KOPT-K1 (cell line): ENCODE measurements around the gene NSMF.

ENCODE experiments used
- H3K27ac ChIP-seq: fragments of 200-600 bp; sonication (generic); 2 replicates; pipeline ENCODE4 v1.5.1; 2016; ENCODE audit warnings: antibody characterized with exemption, mild to moderate bottlenecking, low read depth, low read length; ENCODE audit not compliant: poor library complexity, severe bottlenecking
- H3K36me3 ChIP-seq: fragments of 200-600 bp; sonication (generic); 2 replicates; pipeline ENCODE4 v1.5.1; 2017; ENCODE audit warnings: antibody characterized with exemption, mild to moderate bottlenecking, low read length, moderate library complexity; ENCODE audit not compliant: insufficient read depth
- H3K9me3 ChIP-seq: fragments of 200-600 bp; sonication (generic); 2 replicates; pipeline ENCODE4 v1.5.1; 2017; ENCODE audit warnings: antibody characterized with exemption, low read length, mild to moderate bottlenecking; ENCODE audit not compliant: insufficient read depth, poor library complexity, severe bottlenecking

Gene NSMF

GRCh38 chr9:137459152-137459600 lies at the start of gene NSMF:
NSMF (minus strand) TSS chr9:137459334; CDS start chr9:137459102, 232 bp downstream.
- no peaks in the 10 kb centered on the region for H3K9me3 ChIP-seq
- H3K36me3 ChIP-seq = no peaks in the 10 kb centered on the region
- H3K27ac ChIP-seq = no peak within 1 kb of the TSS

- Histone ChIP-seq H3K36me3 (no peaks in the 10 kb centered on the region), H3K27ac (no peak overlapping the region), H3K9me3 (peaks cover 5% of the 10 kb centered on the region)
Measured at GRCh38 chr9:137506702-137507171, 47.6 kb upstream of the NSMF start.

- no peak overlapping the region for H3K27ac ChIP-seq
- H3K9me3 ChIP-seq = peaks cover 9% of the 10 kb centered on the region
Measured at GRCh38 chr9:137506274-137506673, 47.1 kb upstream of the NSMF start.

GRCh38 chr9:137505421-137506140 lies 46.4 kb upstream of the NSMF start:
- Histone ChIP-seq H3K36me3 (no peaks in the 10 kb centered on the region), H3K27ac (no peak overlapping the region), H3K9me3 (peaks cover 9% of the 10 kb centered on the region)

More at GRCh38 chr9:137506274-137506673, 47.1 kb upstream of the NSMF start:
- H3K36me3 ChIP-seq = no peaks in the 10 kb centered on the region

GRCh38 chr9:137504432-137504777 lies 45.3 kb upstream of the NSMF start:
- peaks cover 9% of the 10 kb centered on the region for H3K9me3 ChIP-seq
- no peak overlapping the region for H3K27ac ChIP-seq
- no peaks in the 10 kb centered on the region for H3K36me3 ChIP-seq

GRCh38 chr9:137502008-137502911 lies 43.1 kb upstream of the NSMF start:
- H3K27ac ChIP-seq = no peak overlapping the region
- H3K36me3 ChIP-seq = no peaks in the 10 kb centered on the region
- H3K9me3 ChIP-seq = peaks cover 9% of the 10 kb centered on the region

GRCh38 chr9:137501457-137501856 lies 42.3 kb upstream of the NSMF start:
- Histone ChIP-seq H3K27ac (no peak overlapping the region), H3K9me3 (peaks cover 9% of the 10 kb centered on the region)

GRCh38 chr9:137500666-137501397 lies 41.7 kb upstream of the NSMF start:
- no peak overlapping the region for H3K27ac ChIP-seq
- H3K9me3 ChIP-seq = peaks cover 9% of the 10 kb centered on the region
- H3K36me3 ChIP-seq = no peaks in the 10 kb centered on the region

More at GRCh38 chr9:137501457-137501856, 42.3 kb upstream of the NSMF start:
- no peaks in the 10 kb centered on the region for H3K36me3 ChIP-seq

GRCh38 chr9:137499858-137500661 lies 40.9 kb upstream of the NSMF start:
- Histone ChIP-seq H3K27ac (no peak overlapping the region), H3K36me3 (no peaks in the 10 kb centered on the region), H3K9me3 (peaks cover 9% of the 10 kb centered on the region)

- peaks cover 9% of the 10 kb centered on the region for H3K9me3 ChIP-seq
- no peak overlapping the region for H3K27ac ChIP-seq
- no peaks in the 10 kb centered on the region for H3K36me3 ChIP-seq
Measured at GRCh38 chr9:137499416-137499815, 40.3 kb upstream of the NSMF start.

GRCh38 chr9:137498720-137499150 lies 39.6 kb upstream of the NSMF start:
- Histone ChIP-seq H3K27ac (no peak overlapping the region), H3K9me3 (peaks cover 9% of the 10 kb centered on the region), H3K36me3 (no peaks in the 10 kb centered on the region)

GRCh38 chr9:137497921-137498719 lies 39.0 kb upstream of the NSMF start:
- Histone ChIP-seq H3K36me3 (no peaks in the 10 kb centered on the region), H3K9me3 (peaks cover 9% of the 10 kb centered on the region)

GRCh38 chr9:137496601-137497375 lies 37.7 kb upstream of the NSMF start:
- Histone ChIP-seq H3K36me3 (no peaks in the 10 kb centered on the region), H3K27ac (no peak overlapping the region), H3K9me3 (peaks cover 5% of the 10 kb centered on the region)

More at GRCh38 chr9:137497921-137498719, 39.0 kb upstream of the NSMF start:
- no peak overlapping the region for H3K27ac ChIP-seq
